GM19452 (cell line): ENCODE measurements around the gene KRTAP10-8.
"Not testable (repeated sequence)": the region's sequence is repeated elsewhere in the genome, so short reads cannot be mapped to it uniquely, and the experiment has no call there.

Experiments used
- ATAC-seq: cut with Tn5 transposase; IDR thresholded peaks from one replicate; pipeline ENCODE4 v1.9.1; 2021; ENCODE audit not compliant: unreplicated experiment

KRTAP10-8 gene

DNA sequence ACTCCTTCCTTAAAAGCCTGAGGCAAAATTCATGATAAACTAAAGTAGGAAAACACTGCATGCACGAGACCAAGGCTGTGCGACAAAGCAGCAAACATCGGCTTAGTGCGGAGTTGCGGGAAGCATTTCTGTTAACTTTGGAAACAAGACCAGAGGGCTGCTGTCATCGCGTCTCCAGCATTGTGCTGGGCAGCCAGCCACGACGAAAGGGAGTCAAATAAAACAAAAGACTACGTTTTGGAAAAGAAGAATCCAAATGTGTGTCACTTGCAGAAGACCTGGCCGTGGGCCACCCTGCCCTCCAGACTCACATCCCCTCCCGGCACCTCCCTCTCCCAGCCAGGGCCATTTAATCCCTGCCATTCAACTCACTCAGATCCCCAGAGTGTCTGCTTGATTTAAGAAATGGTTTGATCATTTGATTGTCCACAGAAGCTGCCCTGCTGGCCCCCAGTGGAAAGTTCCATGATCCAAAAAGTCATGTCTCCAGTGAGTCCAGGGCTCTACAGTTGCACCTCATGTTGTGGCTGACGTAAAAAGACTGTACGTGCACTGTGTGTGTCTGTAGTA lies 31.9 kb downstream of the KRTAP10-8 start:
- no peak for ATAC-seq

- no peak for ATAC-seq
These were observed 33.0 kb downstream of the KRTAP10-8 start for GRCh38 chr21:44644878-44645277.

- ATAC-seq: not testable (repeated sequence)
These were observed 34.7 kb downstream of the KRTAP10-8 start, which contains the start of gene KRTAP10-11 for GRCh38 chr21:44646366-44647221. TSS of gene KRTAP10-11 (plus strand) at chr21:44646414. CDS start at chr21:44646459, 45 bp downstream.

- no peak for ATAC-seq
These were observed 35.3 kb downstream of the KRTAP10-8 start for GRCh38 chr21:44647222-44647552.

DNA sequence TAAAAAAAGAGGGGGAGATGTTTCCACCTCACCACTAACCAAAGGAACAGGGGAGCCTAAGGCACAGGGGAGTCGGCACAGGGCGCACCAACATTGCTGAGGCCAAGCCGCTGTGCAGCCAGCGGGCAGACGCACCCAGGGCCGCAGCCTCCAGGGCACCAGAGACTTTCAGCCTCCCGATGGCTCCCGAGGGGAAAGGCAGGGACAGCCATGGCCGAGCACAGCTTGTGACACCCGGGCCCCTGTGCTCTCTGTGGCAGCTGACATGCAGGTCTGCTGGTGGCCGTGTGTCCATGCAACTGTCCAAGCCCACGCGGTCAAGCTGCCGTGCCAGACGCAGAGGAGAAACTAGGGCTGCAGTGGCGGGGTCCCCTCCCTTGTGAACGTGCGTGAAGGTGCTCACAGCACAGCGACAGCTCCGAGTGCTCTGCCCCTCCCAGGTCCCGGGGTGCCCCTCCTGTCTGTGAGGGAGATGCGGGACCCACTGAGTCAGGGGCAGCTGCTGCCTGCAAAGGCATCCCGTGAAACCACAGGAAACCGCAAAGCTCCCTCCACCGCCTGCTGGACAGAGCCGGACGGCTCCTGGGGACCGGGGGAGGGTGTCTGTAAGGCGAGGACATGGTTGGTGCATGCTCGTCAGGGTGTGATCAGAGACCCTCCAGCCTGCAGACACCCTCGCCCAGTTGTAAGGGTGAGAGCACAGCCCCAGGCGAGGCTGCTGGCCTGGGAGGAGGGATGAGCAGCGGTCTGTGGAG lies 36.9 kb downstream of the KRTAP10-8 start:
- no peak for ATAC-seq

GRCh38 chr21:44649521-44650100 lies 37.7 kb downstream of the KRTAP10-8 start:
- no peak for ATAC-seq

GRCh38 chr21:44650265-44650972 lies 38.5 kb downstream of the KRTAP10-8 start:
- ATAC-seq: no peak

GRCh38 chr21:44650973-44651675 lies 39.2 kb downstream of the KRTAP10-8 start:
- ATAC-seq: no peak

- ATAC-seq: no peak
These were observed 41.2 kb downstream of the KRTAP10-8 start for GRCh38 chr21:44653123-44653522.

GRCh38 chr21:44653656-44654575 lies 42.0 kb downstream of the KRTAP10-8 start:
- ATAC-seq: no peak

GRCh38 chr21:44654576-44655175 lies 42.8 kb downstream of the KRTAP10-8 start, which contains the start of gene KRTAP12-4:
TSS of gene KRTAP12-4 (minus strand) at chr21:44654659. CDS start at chr21:44654614, 45 bp downstream.
- no peak for ATAC-seq

- ATAC-seq: no peak
These were observed 45.0 kb downstream of the KRTAP10-8 start for GRCh38 chr21:44656868-44657267.

GRCh38 chr21:44657635-44658540 lies 46.0 kb downstream of the KRTAP10-8 start, which contains the start of gene KRTAP12-3:
TSS of gene KRTAP12-3 (plus strand) at chr21:44657932. CDS start at chr21:44657980, 48 bp downstream.
- no peak for ATAC-seq

GRCh38 chr21:44658541-44658910 lies 46.6 kb downstream of the KRTAP10-8 start:
- no peak for ATAC-seq

- ATAC-seq: no peak
These were observed 47.2 kb downstream of the KRTAP10-8 start for GRCh38 chr21:44658913-44659595.

GRCh38 chr21:44661567-44661966 lies 49.7 kb downstream of the KRTAP10-8 start:
- not testable (repeated sequence) for ATAC-seq
